ENCODE measurements around the gene TMEM130. TPM values are rescaled to one million over a fixed set of nuclear protein-coding genes. Genes with fewer than 3 reads are reported as not detected.

TMEM130 gene
- polyA plus RNA-seq, 3 donors: 0.05 TPM; not detected in 2

- H4K20me1 ChIP-seq (ENCODE audit: insufficient read depth, low read length): no peaks in the 10 kb centered on the region
- TF ChIP-seq, protein P1, sequence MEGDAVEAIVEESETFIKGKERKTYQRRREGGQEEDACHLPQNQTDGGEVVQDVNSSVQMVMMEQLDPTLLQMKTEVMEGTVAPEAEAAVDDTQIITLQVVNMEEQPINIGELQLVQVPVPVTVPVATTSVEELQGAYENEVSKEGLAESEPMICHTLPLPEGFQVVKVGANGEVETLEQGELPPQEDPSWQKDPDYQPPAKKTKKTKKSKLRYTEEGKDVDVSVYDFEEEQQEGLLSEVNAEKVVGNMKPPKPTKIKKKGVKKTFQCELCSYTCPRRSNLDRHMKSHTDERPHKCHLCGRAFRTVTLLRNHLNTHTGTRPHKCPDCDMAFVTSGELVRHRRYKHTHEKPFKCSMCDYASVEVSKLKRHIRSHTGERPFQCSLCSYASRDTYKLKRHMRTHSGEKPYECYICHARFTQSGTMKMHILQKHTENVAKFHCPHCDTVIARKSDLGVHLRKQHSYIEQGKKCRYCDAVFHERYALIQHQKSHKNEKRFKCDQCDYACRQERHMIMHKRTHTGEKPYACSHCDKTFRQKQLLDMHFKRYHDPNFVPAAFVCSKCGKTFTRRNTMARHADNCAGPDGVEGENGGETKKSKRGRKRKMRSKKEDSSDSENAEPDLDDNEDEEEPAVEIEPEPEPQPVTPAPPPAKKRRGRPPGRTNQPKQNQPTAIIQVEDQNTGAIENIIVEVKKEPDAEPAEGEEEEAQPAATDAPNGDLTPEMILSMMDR (IDR thresholded peaks at IDR 0.05): no peak
- peaks cover 5 to 6% of the 10 kb centered on the region in 2 donors for H3K4me1 ChIP-seq (ENCODE audit: control insufficient read depth in 1 of 2, insufficient read depth in 2 of 2, low read length in 2 of 2)
- H3K27ac ChIP-seq (ENCODE audit: low read depth in 1 of 2, low read length in 2 of 2): no peak overlapping the region
- intact Hi-C loops (cut with micrococcal nuclease): loop anchor here (10.0 kb wide), 1 partner anchor 523 kb away; the partner anchor contains the start of gene BRI3 (in 2 of the 2)
- peaks cover 5% of the 10 kb centered on the region for H3K4me1 Mint-ChIP-seq
- no peak overlapping the region for H3K4me2 ChIP-seq (replicated peaks; ENCODE audit: extremely low read depth, low read length, poor library complexity, severe bottlenecking)
- no peaks in the 10 kb centered on the region for H3K36me3 Mint-ChIP-seq
- no peak overlapping the region for H3K27ac Mint-ChIP-seq
- no peak overlapping the region for H3K4me3 ChIP-seq (replicated peaks in 1 of 3; ENCODE audit: low read depth in 2 of 3, low read length in 3 of 3)
- WGBS (ENCODE audit: insufficient coverage): 73% methylated on average over 5 of the region's 11 CpGs
- H3K27me3 Mint-ChIP-seq (ENCODE audit: low read depth in 3 of 3): peaks cover 15 to 29% (median 24%) of the 10 kb centered on the region in 3 donors
- H3K36me3 ChIP-seq (replicated peaks in 1 of 2; ENCODE audit: control insufficient read depth in 1 of 2, insufficient read depth in 2 of 2, low read length in 2 of 2): no peaks in the 10 kb centered on the region
- H3K9me3 Mint-ChIP-seq: peaks cover 9 to 29% (median 14%) of the 10 kb centered on the region in 7 donors
- peaks cover 14 to 18% of the 10 kb centered on the region in 2 donors for H3K9me3 ChIP-seq (replicated peaks in 1 of 2; ENCODE audit: control insufficient read depth in 1 of 2, insufficient read depth in 1 of 2, low read length in 2 of 2)
- no peak overlapping the region for H2AFZ ChIP-seq (ENCODE audit: insufficient read depth, low read depth, low read length, poor library complexity, severe bottlenecking)
- no peak for DNase-seq
- no peak overlapping the region for H3K9ac ChIP-seq (ENCODE audit: insufficient read depth, low read length, poor library complexity, severe bottlenecking)
- H3K79me2 ChIP-seq (ENCODE audit: insufficient read depth, low read length): no peaks in the 10 kb centered on the region
- H3K4me3 Mint-ChIP-seq: no peak overlapping the region
- H3K27me3 ChIP-seq (ENCODE audit: control insufficient read depth in 2 of 2, insufficient read depth in 2 of 2, low read length in 2 of 2): peaks cover 0 to 4% of the 10 kb centered on the region in 2 donors
Observed at GRCh38 chr7:98807068-98808048, 62.5 kb downstream of the TMEM130 start.

DNA sequence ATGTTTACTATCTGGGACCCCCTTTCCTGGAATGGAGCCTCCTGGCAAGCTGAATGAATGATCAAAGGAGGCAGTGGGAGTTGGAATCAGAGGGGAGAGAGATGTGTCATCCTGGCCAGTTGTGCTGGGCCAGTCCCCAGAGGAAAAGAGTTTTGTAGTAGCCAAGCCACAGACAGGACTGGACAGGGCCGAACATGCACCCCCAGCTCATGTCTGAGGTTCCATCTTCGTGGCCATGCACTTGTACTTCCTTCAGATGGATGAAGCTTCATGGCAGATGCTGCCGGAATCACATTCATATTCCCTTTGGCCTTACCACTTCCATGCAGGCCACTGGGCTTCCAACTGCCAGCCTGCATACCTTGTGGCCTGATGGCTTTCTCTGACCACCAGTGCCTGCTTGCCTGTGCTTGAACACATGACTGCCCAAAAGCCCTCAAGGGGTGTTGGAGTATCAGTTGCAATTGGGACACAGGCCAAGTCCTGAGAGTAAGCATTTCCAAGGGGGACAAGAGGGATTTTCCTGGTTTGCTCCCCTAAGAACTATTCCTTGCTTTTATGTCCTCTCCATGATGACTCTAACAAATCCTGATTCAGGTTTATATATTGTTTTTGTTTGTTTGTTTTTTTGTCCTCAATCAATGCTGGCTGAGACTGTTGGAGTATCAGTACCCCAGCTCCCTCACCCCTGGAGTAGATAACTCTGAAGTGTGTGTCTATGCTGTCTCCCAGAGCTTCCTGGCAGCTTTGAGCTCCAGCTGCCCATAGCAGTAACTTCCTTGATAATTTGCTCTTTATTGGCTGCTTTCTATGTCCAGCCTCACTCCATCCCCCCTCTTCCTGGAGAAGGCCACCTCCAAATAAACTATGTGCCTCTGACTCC, 63.6 kb downstream of the TMEM130 start:
- H3K4me3 ChIP-seq (replicated peaks in 1 of 3; ENCODE audit: low read depth in 2 of 3, low read length in 3 of 3): no peak overlapping the region
- Mint-ChIP-seq H3K9me3 (peaks cover 8 to 33% (median 13%) of the 10 kb centered on the region in 7 donors), H3K4me3 (no peak overlapping the region), H3K27ac (peak overlapping the region in 2 of 7 donors; percentile 48 to 61), H3K27me3 (ENCODE audit: low read depth in 3 of 3) (peaks cover 15 to 29% (median 23%) of the 10 kb centered on the region in 3 donors), H3K4me1 (peaks cover 15% of the 10 kb centered on the region), H3K36me3 (no peaks in the 10 kb centered on the region)
- no peak for DNase-seq
- H3K9me3 ChIP-seq (replicated peaks in 1 of 2; ENCODE audit: control insufficient read depth in 1 of 2, insufficient read depth in 1 of 2, low read length in 2 of 2): peaks cover 14 to 19% of the 10 kb centered on the region in 2 donors
- no peaks in the 10 kb centered on the region for H3K79me2 ChIP-seq (ENCODE audit: insufficient read depth, low read length)
- no peak overlapping the region for H2AFZ ChIP-seq (ENCODE audit: insufficient read depth, low read depth, low read length, poor library complexity, severe bottlenecking)
- intact Hi-C loops (cut with micrococcal nuclease): loop anchor here (10.0 kb wide), 1 partner anchor 521 kb away; the partner anchor contains the start of gene BRI3 (in 2 of the 2)
- no peak overlapping the region for H3K9ac ChIP-seq (ENCODE audit: insufficient read depth, low read length, poor library complexity, severe bottlenecking)
- no peaks in the 10 kb centered on the region for H3K36me3 ChIP-seq (replicated peaks in 1 of 2; ENCODE audit: control insufficient read depth in 1 of 2, insufficient read depth in 2 of 2, low read length in 2 of 2)
- no peak overlapping the region for H3K4me2 ChIP-seq (replicated peaks; ENCODE audit: extremely low read depth, low read length, poor library complexity, severe bottlenecking)
- TF ChIP-seq, protein P1 (IDR thresholded peaks at IDR 0.05): no peak
- WGBS (ENCODE audit: insufficient coverage): 96% methylated on average over 3 of the region's 3 CpGs
- H3K27me3 ChIP-seq (ENCODE audit: control insufficient read depth in 2 of 2, insufficient read depth in 2 of 2, low read length in 2 of 2): peaks cover 0 to 4% of the 10 kb centered on the region in 2 donors
- no peaks in the 10 kb centered on the region for H4K20me1 ChIP-seq (ENCODE audit: insufficient read depth, low read length)
- H3K27ac ChIP-seq (ENCODE audit: low read depth in 1 of 2, low read length in 2 of 2): no peak overlapping the region
- peaks cover 16% of the 10 kb centered on the region in 2 donors for H3K4me1 ChIP-seq (ENCODE audit: control insufficient read depth in 1 of 2, insufficient read depth in 2 of 2, low read length in 2 of 2)
